Thyroid gland (tissue), 4 donors: ENCODE results near the gene MYZAP.

Experiments
- POLR2A ChIP-seq, 2 donors: fragments of 450-650 bp; IDR thresholded peaks; one replicate each; pipeline ENCODE4 v1.6.1; 2017; ENCODE audit warnings: antibody characterized with exemption in 2 of 2, mild to moderate bottlenecking in 2 of 2, moderate library complexity in 1 of 2
- TF ChIP-seq, protein P1 (sequence below), 6 experiments: fragments of 200-600 bp in 3 of 6; fragments of 450-650 bp in 3 of 6; sonication (generic) in 3 of 6; IDR thresholded peaks; one replicate each; pipeline ENCODE4 v1.5.1; 2016 to 2019; ENCODE audit warnings: antibody characterized with exemption in 6 of 6, mild to moderate bottlenecking in 2 of 6, inconsistent platforms in 1 of 6, moderate library complexity in 1 of 6

DNA sequence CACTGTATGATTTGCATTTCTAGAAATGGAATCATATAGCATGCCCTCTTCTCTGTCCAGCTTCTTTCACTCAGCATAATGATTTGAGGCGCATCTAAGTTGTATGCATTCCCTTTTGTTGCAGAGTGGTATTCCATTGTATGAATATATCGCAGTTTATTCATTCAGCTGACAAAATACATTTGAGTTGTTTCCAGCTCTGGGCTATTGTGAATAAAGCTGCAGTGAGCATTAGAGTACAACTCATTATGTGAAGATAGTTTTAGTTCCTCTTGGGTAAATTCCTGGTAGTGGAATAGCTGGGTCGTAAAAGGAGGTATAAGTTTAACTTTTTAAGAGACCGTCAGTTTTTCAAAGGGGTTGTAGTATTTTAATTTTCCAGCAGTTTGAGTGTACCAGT is 76.3 kb downstream of the MYZAP start:
- TF ChIP-seq, protein P1, sequence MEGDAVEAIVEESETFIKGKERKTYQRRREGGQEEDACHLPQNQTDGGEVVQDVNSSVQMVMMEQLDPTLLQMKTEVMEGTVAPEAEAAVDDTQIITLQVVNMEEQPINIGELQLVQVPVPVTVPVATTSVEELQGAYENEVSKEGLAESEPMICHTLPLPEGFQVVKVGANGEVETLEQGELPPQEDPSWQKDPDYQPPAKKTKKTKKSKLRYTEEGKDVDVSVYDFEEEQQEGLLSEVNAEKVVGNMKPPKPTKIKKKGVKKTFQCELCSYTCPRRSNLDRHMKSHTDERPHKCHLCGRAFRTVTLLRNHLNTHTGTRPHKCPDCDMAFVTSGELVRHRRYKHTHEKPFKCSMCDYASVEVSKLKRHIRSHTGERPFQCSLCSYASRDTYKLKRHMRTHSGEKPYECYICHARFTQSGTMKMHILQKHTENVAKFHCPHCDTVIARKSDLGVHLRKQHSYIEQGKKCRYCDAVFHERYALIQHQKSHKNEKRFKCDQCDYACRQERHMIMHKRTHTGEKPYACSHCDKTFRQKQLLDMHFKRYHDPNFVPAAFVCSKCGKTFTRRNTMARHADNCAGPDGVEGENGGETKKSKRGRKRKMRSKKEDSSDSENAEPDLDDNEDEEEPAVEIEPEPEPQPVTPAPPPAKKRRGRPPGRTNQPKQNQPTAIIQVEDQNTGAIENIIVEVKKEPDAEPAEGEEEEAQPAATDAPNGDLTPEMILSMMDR (IDR thresholded peaks at IDR 0.05), result no peak
- TF ChIP-seq POLR2A (IDR thresholded peaks at IDR 0.05), result no peak
